Stimulated activated effector memory CD8-positive, alpha-beta T cell treated with anti-CD3 and anti-CD28 coated beads, Interleukin-12 subunit alpha, Interleukin-12 subunit beta, amount 100 ng/mL, for 72 hours (primary cell): Measurements from ENCODE around the gene BLM.
A peak's percentile ranks its signal among the peaks of the same experiment; 100 is the strongest.

Source experiments
- ATAC-seq: fragments of 150-1000 bp; cut with Tn5 transposase; 2 replicates; pipeline ENCODE4 v1.10.0; 2021
- DNase-seq, 2 donors: peaks; one replicate each; pipeline ENCODE4 v3.0.0; 2021 to 2022; ENCODE audit warnings: low spot score in 2 of 2
- H3K27ac Mint-ChIP-seq: one replicate; pipeline ENCODE4 v1.8.0; 2022; ENCODE audit warnings: mild to moderate bottlenecking, mixed read lengths
- H3K36me3 Mint-ChIP-seq: one replicate; pipeline ENCODE4 v1.8.0; 2022; ENCODE audit warnings: mild to moderate bottlenecking, mixed read lengths
- H3K4me1 Mint-ChIP-seq: one replicate; pipeline ENCODE4 v1.8.0; 2022; ENCODE audit warnings: mixed read lengths
- H3K4me3 Mint-ChIP-seq: one replicate; pipeline ENCODE4 v1.8.0; 2022; ENCODE audit warnings: mild to moderate bottlenecking, mixed read lengths
- H3K9me3 Mint-ChIP-seq: one replicate; pipeline ENCODE4 v1.8.0; 2022; ENCODE audit warnings: mixed read lengths

BLM gene

GRCh38 chr15:90742087-90742486 lies 24.9 kb downstream of the BLM start:
- no peak for ATAC-seq
- no peak for DNase-seq
- H3K4me3 Mint-ChIP-seq: no peak overlapping the region
- H3K4me1 Mint-ChIP-seq: peaks cover 17% of the 10 kb centered on the region
- H3K9me3 Mint-ChIP-seq: peaks cover 2% of the 10 kb centered on the region
- no peak overlapping the region for H3K27ac Mint-ChIP-seq
- H3K36me3 Mint-ChIP-seq: peaks cover 6% of the 10 kb centered on the region

GRCh38 chr15:90743407-90743806 lies 26.3 kb downstream of the BLM start:
- Mint-ChIP-seq H3K9me3 (peaks cover 2% of the 10 kb centered on the region), H3K27ac (no peak overlapping the region), H3K4me1 (peaks cover 11% of the 10 kb centered on the region), H3K36me3 (peaks cover 13% of the 10 kb centered on the region), H3K4me3 (no peak overlapping the region)
- DNase-seq (no peak), ATAC-seq (no peak)

- peaks cover 10% of the 10 kb centered on the region for H3K4me1 Mint-ChIP-seq
- H3K36me3 Mint-ChIP-seq: peaks cover 28% of the 10 kb centered on the region
- no peak overlapping the region for H3K4me3 Mint-ChIP-seq
- H3K9me3 Mint-ChIP-seq: peaks cover 2% of the 10 kb centered on the region
- DNase-seq (no peak), ATAC-seq (peak; percentile 74)
- H3K27ac Mint-ChIP-seq: no peak overlapping the region
Observed at GRCh38 chr15:90744759-90745402, 27.7 kb downstream of the BLM start.

GRCh38 chr15:90749754-90750153 lies 32.6 kb downstream of the BLM start:
- Mint-ChIP-seq H3K4me3 (peak overlapping the region; percentile 25), H3K9me3 (no peaks in the 10 kb centered on the region), H3K27ac (peak overlapping the region; percentile 75), H3K36me3 (peaks cover 75% of the 10 kb centered on the region), H3K4me1 (no peaks in the 10 kb centered on the region)
- ATAC-seq: peak; percentile 80
- DNase-seq: no peak

GRCh38 chr15:90750186-90750585 lies 33.0 kb downstream of the BLM start:
- peak overlapping the region; percentile 25 for H3K4me3 Mint-ChIP-seq
- peak overlapping the region; percentile 75 for H3K27ac Mint-ChIP-seq
- no peaks in the 10 kb centered on the region for H3K9me3 Mint-ChIP-seq
- H3K36me3 Mint-ChIP-seq: peaks cover 79% of the 10 kb centered on the region
- DNase-seq (no peak), ATAC-seq (peak; percentile 85)
- H3K4me1 Mint-ChIP-seq: no peaks in the 10 kb centered on the region

- Mint-ChIP-seq H3K4me3 (no peak overlapping the region), H3K36me3 (peaks cover 91% of the 10 kb centered on the region)
Observed at GRCh38 chr15:90751300-90751825, 34.2 kb downstream of the BLM start.

GRCh38 chr15:90756916-90757315 lies 39.8 kb downstream of the BLM start:
- Mint-ChIP-seq H3K9me3 (no peaks in the 10 kb centered on the region), H3K4me3 (no peak overlapping the region), H3K27ac (peak overlapping the region; percentile 51), H3K36me3 (peaks cover 97% of the 10 kb centered on the region), H3K4me1 (peaks cover 9% of the 10 kb centered on the region)
- no peak for ATAC-seq
- no peak for DNase-seq

More at GRCh38 chr15:90751300-90751825, 34.2 kb downstream of the BLM start:
- Mint-ChIP-seq H3K27ac (no peak overlapping the region), H3K9me3 (no peaks in the 10 kb centered on the region), H3K4me1 (no peaks in the 10 kb centered on the region)
- DNase-seq (no peak), ATAC-seq (no peak)

- Mint-ChIP-seq H3K36me3 (peaks cover 97% of the 10 kb centered on the region), H3K4me1 (peaks cover 9% of the 10 kb centered on the region), H3K4me3 (no peak overlapping the region)
Observed at GRCh38 chr15:90757461-90757860, 40.3 kb downstream of the BLM start.

GRCh38 chr15:90760661-90761232 lies 43.6 kb downstream of the BLM start:
- DNase-seq (no peak), ATAC-seq (no peak)
- Mint-ChIP-seq H3K9me3 (no peaks in the 10 kb centered on the region), H3K4me3 (no peak overlapping the region), H3K27ac (no peak overlapping the region), H3K36me3 (peaks cover 92% of the 10 kb centered on the region), H3K4me1 (peaks cover 9% of the 10 kb centered on the region)

More at GRCh38 chr15:90757461-90757860, 40.3 kb downstream of the BLM start:
- no peak for ATAC-seq
- no peaks in the 10 kb centered on the region for H3K9me3 Mint-ChIP-seq
- DNase-seq: no peak
- peak overlapping the region; percentile 51 for H3K27ac Mint-ChIP-seq

GRCh38 chr15:90761629-90762028 lies 44.5 kb downstream of the BLM start:
- Mint-ChIP-seq H3K36me3 (peaks cover 92% of the 10 kb centered on the region), H3K27ac (no peak overlapping the region), H3K4me3 (no peak overlapping the region), H3K4me1 (peaks cover 9% of the 10 kb centered on the region), H3K9me3 (no peaks in the 10 kb centered on the region)
- no peak for ATAC-seq
- no peak for DNase-seq

- Mint-ChIP-seq H3K27ac (peak overlapping the region; percentile 21), H3K4me3 (no peak overlapping the region), H3K9me3 (no peaks in the 10 kb centered on the region), H3K36me3 (peaks cover 92% of the 10 kb centered on the region), H3K4me1 (peaks cover 7% of the 10 kb centered on the region)
- no peak for DNase-seq
- no peak for ATAC-seq
Observed at GRCh38 chr15:90762109-90762508, 45.0 kb downstream of the BLM start.

- no peak for ATAC-seq
- H3K4me1 Mint-ChIP-seq: no peaks in the 10 kb centered on the region
- H3K27ac Mint-ChIP-seq: no peak overlapping the region
- no peaks in the 10 kb centered on the region for H3K9me3 Mint-ChIP-seq
- H3K36me3 Mint-ChIP-seq: peaks cover 93% of the 10 kb centered on the region
- DNase-seq: no peak
- no peak overlapping the region for H3K4me3 Mint-ChIP-seq
Observed at GRCh38 chr15:90763366-90764099, 46.4 kb downstream of the BLM start.

- no peaks in the 10 kb centered on the region for H3K9me3 Mint-ChIP-seq
- H3K4me1 Mint-ChIP-seq: no peaks in the 10 kb centered on the region
- no peak overlapping the region for H3K27ac Mint-ChIP-seq
- ATAC-seq (no peak), DNase-seq (no peak)
- H3K4me3 Mint-ChIP-seq: no peak overlapping the region
- H3K36me3 Mint-ChIP-seq: peaks cover 93% of the 10 kb centered on the region
Observed at GRCh38 chr15:90765531-90765930, 48.4 kb downstream of the BLM start.

- Mint-ChIP-seq H3K36me3 (peaks cover 93% of the 10 kb centered on the region), H3K4me1 (no peaks in the 10 kb centered on the region), H3K4me3 (no peak overlapping the region), H3K9me3 (no peaks in the 10 kb centered on the region), H3K27ac (no peak overlapping the region)
- no peak for ATAC-seq
- DNase-seq: no peak
Observed at GRCh38 chr15:90765966-90766365, 48.8 kb downstream of the BLM start.

GRCh38 chr15:90769375-90769774 lies 52.2 kb downstream of the BLM start:
- Mint-ChIP-seq H3K9me3 (no peaks in the 10 kb centered on the region), H3K36me3 (peaks cover 86% of the 10 kb centered on the region), H3K27ac (no peak overlapping the region), H3K4me1 (no peaks in the 10 kb centered on the region), H3K4me3 (no peak overlapping the region)
- ATAC-seq: no peak
- no peak for DNase-seq

GRCh38 chr15:90773485-90773884 lies 56.3 kb downstream of the BLM start:
- DNase-seq: no peak
- peaks cover 75% of the 10 kb centered on the region for H3K36me3 Mint-ChIP-seq

More at GRCh38 chr15:90773485-90773884, 56.3 kb downstream of the BLM start:
- Mint-ChIP-seq H3K9me3 (no peaks in the 10 kb centered on the region), H3K4me3 (no peak overlapping the region), H3K27ac (no peak overlapping the region), H3K4me1 (no peaks in the 10 kb centered on the region)
- ATAC-seq: no peak
